ENCODE measurements around the gene TMC8.

TMC8 gene

DNA sequence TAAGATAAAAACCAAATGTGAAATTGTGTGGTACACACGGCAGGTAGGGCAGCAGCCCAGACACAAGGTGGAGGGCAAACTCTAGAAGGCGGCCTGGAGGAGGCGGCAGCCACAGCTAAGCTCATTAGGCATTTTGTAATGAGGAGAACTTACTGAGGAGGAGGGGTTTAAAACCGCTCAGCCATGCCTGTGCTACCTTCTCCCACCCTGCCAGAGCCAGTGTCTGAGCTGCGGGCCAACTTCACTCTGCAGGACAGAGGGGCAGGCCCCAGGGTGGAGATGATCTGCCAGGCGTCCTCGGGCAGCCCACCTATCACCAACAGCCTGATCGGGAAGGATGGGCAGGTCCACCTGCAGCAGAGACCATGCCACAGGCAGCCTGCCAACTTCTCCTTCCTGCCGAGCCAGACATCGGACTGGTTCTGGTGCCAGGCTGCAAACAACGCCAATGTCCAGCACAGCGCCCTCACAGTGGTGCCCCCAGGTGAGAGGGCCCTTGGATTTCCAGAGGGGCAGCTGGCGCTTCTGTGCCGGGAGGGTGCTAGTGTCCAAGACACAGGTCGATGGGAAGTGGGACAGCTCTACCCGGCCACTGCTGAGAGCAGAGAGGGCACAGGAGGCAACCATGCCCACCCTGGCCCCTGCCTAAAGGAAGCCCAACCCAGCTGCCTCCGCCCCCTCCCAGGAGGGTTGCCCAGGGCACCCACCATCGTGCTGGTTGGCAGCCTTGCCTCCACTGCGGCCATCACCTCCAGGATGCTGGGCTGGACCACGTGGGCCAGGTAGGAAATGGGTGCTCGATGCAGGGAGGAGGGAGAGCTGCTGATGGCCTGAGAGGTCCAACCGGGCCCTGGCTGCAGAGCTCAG, 33.5 kb downstream of the TMC8 start:
- TF ChIP-seq, protein P1, sequence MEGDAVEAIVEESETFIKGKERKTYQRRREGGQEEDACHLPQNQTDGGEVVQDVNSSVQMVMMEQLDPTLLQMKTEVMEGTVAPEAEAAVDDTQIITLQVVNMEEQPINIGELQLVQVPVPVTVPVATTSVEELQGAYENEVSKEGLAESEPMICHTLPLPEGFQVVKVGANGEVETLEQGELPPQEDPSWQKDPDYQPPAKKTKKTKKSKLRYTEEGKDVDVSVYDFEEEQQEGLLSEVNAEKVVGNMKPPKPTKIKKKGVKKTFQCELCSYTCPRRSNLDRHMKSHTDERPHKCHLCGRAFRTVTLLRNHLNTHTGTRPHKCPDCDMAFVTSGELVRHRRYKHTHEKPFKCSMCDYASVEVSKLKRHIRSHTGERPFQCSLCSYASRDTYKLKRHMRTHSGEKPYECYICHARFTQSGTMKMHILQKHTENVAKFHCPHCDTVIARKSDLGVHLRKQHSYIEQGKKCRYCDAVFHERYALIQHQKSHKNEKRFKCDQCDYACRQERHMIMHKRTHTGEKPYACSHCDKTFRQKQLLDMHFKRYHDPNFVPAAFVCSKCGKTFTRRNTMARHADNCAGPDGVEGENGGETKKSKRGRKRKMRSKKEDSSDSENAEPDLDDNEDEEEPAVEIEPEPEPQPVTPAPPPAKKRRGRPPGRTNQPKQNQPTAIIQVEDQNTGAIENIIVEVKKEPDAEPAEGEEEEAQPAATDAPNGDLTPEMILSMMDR (IDR thresholded peaks at IDR 0.05) = no peak

DNA sequence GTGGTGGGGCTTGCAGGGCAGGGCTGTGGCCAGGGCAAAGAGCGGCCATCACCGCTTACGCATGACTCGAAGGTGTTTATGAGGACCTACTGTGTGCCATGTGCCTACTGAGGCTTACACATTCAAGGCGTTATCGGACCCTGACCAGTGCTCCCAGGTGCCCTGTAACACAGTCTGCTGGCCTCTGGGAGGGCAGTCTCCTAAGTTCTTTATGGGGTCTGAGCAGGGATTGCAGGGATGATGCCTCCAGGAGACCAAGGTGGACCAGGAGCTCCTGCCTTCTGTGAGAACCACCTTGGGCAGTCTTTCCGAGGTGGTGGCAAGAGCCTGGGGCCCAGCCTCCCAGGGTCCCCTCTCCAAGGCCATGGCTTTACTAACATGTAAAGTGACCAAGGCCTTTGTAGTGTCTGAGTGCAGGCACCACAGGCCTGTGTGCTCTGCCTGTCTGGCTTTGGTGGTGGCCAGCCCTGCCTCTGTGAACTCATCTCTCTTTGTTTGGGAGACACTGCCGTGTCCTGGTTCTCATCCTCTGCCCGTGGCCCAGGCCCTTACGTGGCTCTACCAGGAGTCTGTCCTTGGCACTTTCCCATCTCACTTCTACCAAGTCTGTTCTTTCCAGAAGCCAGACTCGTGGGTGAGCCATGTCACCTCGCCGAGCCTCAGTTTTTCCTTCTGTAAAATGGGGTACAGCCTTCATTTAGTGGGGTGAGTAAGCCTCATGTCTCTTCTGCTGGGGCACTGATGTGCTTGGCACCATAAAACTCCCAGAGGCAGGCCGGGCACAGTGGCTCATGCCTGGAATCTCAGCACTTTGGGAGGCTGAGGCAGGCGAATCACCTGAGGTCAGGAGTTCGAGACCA, 34.4 kb downstream of the TMC8 start:
- TF ChIP-seq, protein P1 (IDR thresholded peaks at IDR 0.05) = no peak

- TF ChIP-seq, protein P1 (IDR thresholded peaks at IDR 0.05) = no peak
Observed at GRCh38 chr17:78166416-78166815, 35.8 kb downstream of the TMC8 start.

DNA sequence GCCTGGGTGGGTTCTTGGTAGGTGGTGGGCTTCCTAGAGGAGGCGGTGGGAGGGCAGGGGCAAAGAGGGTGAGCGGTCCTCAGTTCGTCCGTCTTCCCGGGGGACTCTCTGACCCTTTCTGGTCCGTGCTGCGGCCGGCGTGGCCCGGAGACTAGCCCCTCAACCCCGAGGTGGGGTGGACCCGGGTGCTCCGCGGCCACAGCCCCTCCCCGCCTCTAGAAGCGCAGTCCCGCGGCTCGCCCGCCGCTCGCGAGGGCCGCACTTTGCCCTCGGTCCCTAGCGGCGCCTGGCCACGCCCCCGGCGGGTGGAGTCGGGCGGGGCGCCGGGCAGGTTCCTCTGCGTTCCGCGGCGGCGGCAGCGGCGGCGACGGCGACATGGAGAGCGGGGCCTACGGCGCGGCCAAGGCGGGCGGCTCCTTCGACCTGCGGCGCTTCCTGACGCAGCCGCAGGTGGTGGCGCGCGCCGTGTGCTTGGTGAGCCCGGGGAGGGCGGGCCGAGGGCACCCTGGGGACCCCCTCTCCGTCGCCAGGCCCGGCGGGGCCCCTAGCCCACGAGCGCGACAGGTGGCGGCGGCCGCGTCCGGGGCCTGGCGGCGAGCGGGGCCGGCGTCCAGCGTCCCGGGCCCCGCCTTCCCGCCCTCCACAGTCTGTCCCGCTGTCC, 37.8 kb downstream of the TMC8 start, which contains the start of gene SYNGR2:
Gene SYNGR2 (plus strand): TSS at position 340 of the 661 bp plus-strand sequence. CDS start 36 bp downstream, at position 376.
- TF ChIP-seq, protein P1 (IDR thresholded peaks at IDR 0.05) = no peak

DNA sequence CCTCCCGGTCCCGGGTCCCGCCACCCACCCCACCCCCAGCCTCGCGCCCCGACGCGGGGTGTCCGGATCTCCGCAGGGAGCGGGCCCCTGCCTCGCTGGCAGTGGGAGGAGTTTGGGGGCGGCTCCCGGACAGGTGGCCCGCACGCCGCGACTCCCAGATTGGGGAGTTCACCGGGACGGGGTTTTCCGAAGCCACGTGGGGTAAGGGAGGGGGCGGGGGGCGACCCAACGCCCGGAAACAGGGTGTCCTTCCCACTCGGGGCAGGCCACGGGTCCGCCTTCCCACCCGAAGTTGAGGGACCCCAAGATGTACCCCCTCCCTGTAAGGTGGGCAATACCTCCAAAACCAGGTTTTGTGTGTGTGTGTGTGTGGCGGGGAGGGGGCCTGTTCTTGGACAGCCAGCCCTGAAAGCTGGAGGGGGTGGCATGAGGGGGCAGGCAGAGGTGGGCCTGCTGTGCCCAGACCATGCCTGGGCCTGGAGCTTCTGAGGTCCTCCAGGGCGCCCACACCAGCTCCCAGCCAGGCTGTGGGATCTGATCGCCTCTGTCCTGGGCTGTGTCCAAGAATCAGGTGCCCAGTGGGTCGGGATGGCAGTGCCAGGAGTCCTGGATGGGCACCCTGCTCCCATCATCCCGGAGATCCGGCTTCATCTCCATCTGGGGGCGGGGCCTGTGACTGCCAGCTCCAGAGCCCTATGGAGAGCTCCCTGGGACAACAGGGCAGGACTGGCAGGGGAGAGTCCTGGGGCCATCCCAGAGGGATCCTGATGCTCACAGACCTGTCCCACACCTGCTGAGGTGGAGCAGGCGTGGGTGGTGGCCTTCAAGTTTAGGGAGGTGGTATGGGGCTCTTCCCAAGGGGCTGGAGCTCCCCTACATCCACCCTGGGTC, 38.6 kb downstream of the TMC8 start:
- TF ChIP-seq, protein P1 (IDR thresholded peaks at IDR 0.05) = no peak

- TF ChIP-seq, protein P1 (IDR thresholded peaks at IDR 0.05) = no peak
Observed at GRCh38 chr17:78170692-78171590, 40.4 kb downstream of the TMC8 start.
